K562 (cell line): ENCODE results near the gene KIF17. TPM values are rescaled to one million over a fixed set of nuclear protein-coding genes. Genes with fewer than 3 reads are reported as not detected.

Experiments used
- ATAC-seq: fragments of 200-7000 bp; cut with Tn5 transposase; 3 replicates; pipeline ENCODE4 v1.9.1; 2020; ENCODE audit warnings: moderate library complexity
- BruUV-seq: library from RNA; stranded (reverse); fragments of 400-500 nt; replicated peaks from 2 replicates; lab custom pipeline; 2021; lab: Mats Ljungman, UMichigan
- CTCF ChIA-PET: fragments of 300-600 bp; formaldehyde crosslinking; extraction: SDS; loops from one replicate; lab custom pipeline; 2021; ENCODE audit warnings: low intra/inter-chr PET ratio; lab: Yijun Ruan, JAX
- POLR2A ChIA-PET: fragments of 300-600, 350-650 bp; sonication (Branson Sonifier 250); formaldehyde crosslinking; extraction: SDS; loops from one replicate; lab custom pipeline; 2021; ENCODE audit warnings: antibody characterized with exemption, inconsistent platforms; lab: Yijun Ruan, JAX
- DNase-seq, 4 experiments: peaks; one replicate each; pipeline versions ENCODE4 v3.0.0 to v3.0.0-alpha.2; 2011 to 2018; ENCODE audit warnings: low spot score in 3 of 4, mixed read lengths in 3 of 4; ENCODE audit errors: extremely low read depth in 1 of 4
- FAIRE-seq: peaks from 2 replicates; lab custom pipeline; 2011; peaks lifted over from hg19 to GRCh38; lab: Jason Lieb, UNC
- H2AFZ ChIP-seq: 2 replicates; pipeline ENCODE4 v1.6.0; 2011; ENCODE audit warnings: low read depth, low read length, control low read depth, inconsistent platforms
- H3K27ac ChIP-seq: fragments of 200-600 bp; 3 replicates; pipeline ENCODE4 v1.8.0; 2011; ENCODE audit warnings: low read depth, mild to moderate bottlenecking, control low read depth, inconsistent platforms, low read length, moderate library complexity, mixed read lengths; ENCODE audit errors: extremely low read depth
- H3K27me3 ChIP-seq, 2 experiments: fragments of 300-600 bp in 1 of 2; 2 replicates in 1 of 2; 3 replicates in 1 of 2; pipeline versions ENCODE4 v1.6.0 to v1.8.0; 2011; ENCODE audit warnings: inconsistent platforms in 2 of 2, low read length in 2 of 2, mild to moderate bottlenecking in 1 of 2, mixed read lengths in 1 of 2, moderate library complexity in 1 of 2; ENCODE audit not compliant: control insufficient read depth in 2 of 2, insufficient read depth in 2 of 2
- H3K36me3 ChIP-seq: fragments of 300-600 bp; 3 replicates; pipeline ENCODE4 v1.8.0; 2011; ENCODE audit warnings: mild to moderate bottlenecking, low read length, inconsistent platforms; ENCODE audit not compliant: control insufficient read depth, insufficient read depth
- H3K4me1 ChIP-seq, 2 experiments: fragments of 200-600 bp in 1 of 2; replicated peaks in 1 of 2; 2 replicates in 1 of 2; 3 replicates in 1 of 2; pipeline versions ENCODE4 v1.5.1 to v1.8.0; 2011; ENCODE audit warnings: inconsistent platforms in 2 of 2, low read length in 2 of 2, mild to moderate bottlenecking in 1 of 2, mixed read lengths in 1 of 2, moderate library complexity in 1 of 2; ENCODE audit not compliant: control insufficient read depth in 2 of 2, insufficient read depth in 2 of 2
- H3K4me2 ChIP-seq: 2 replicates; pipeline ENCODE4 v1.6.1; 2011; ENCODE audit warnings: low read length, control low read depth, inconsistent platforms, mixed read lengths; ENCODE audit not compliant: insufficient read depth
- H3K4me3 ChIP-seq: fragments of 200-600 bp; sonication (generic), shearing (Covaris generic); 2 replicates; pipeline ENCODE4 v1.5.1; 2016; ENCODE audit warnings: control low read depth, inconsistent platforms
- H3K79me2 ChIP-seq: fragments of 200-600 bp; 3 replicates; pipeline ENCODE4 v1.8.0; 2011; ENCODE audit warnings: low read length, inconsistent platforms; ENCODE audit not compliant: control insufficient read depth, insufficient read depth
- H3K9ac ChIP-seq, 2 experiments: 2 replicates each; pipeline versions ENCODE4 v1.6.0 to v1.6.1; 2011; ENCODE audit warnings: low read depth in 2 of 2, low read length in 2 of 2, control low read depth in 1 of 2, inconsistent platforms in 1 of 2, mild to moderate bottlenecking in 1 of 2, mixed read lengths in 1 of 2; ENCODE audit not compliant: insufficient read depth in 1 of 2
- H3K9me1 ChIP-seq: one replicate; pipeline ENCODE4 v1.6.0; 2011; ENCODE audit warnings: inconsistent platforms, mild to moderate bottlenecking, low read length, moderate library complexity; ENCODE audit not compliant: control insufficient read depth, insufficient read depth
- H3K9me3 ChIP-seq: replicated peaks from 2 replicates; pipeline ENCODE4 v1.5.1; 2011; ENCODE audit warnings: low read depth, low read length, inconsistent platforms; ENCODE audit not compliant: control insufficient read depth, insufficient read depth
- H4K20me1 ChIP-seq: replicated peaks from 2 replicates; pipeline ENCODE4 v1.6.1; 2011; ENCODE audit warnings: low read length, inconsistent platforms, mixed read lengths; ENCODE audit not compliant: control insufficient read depth, insufficient read depth
- ZBTB26 ChIP-seq: fragments of 450-650 bp; formaldehyde crosslinking; IDR thresholded peaks from 2 replicates; pipeline ENCODE4 v1.4.0; 2022; ENCODE audit warnings: missing genetic modification characterization
- WGBS: fragments of 100-300 bp; shearing (Covaris generic); methylation state at CpG from one replicate; pipeline ENCODE4 v1.1.6; 2016; ENCODE audit warnings: low coverage, mixed read lengths; ENCODE audit not compliant: insufficient coverage; ENCODE audit errors: missing lambda C conversion rate; 5-methylcytosine and 5-hydroxymethylcytosine counted together
- in situ Hi-C: fragments of 300-500 bp; cut with MboI; formaldehyde crosslinking; loops from 4 replicates; pipeline ENCODE4 v1.15.0; 2018; ENCODE audit warnings: inconsistent platforms, mixed read lengths
- intact Hi-C: fragments of 100-400 bp; cut with micrococcal nuclease; formaldehyde crosslinking; loops from 2 replicates; pipeline ENCODE4 v1.14.2; 2022
- polyA plus RNA-seq, 8 experiments: library from polyadenylated mRNA; depleted of rRNA in 4 of 8; stranded (reverse) in 5 of 8; unstranded in 3 of 8; fragments of >200 nt; fragmentation: Nextera tagmentation in 2 of 8; fragmentation: Illumina TruSeq in 1 of 8; extraction: Ambion mirVana in 2 of 8; extraction: Trizol in 1 of 8; gene quantifications; 2 replicates each; pipeline versions ENCODE4 v1.2.1 to v1.2.3, GENCODE V29; 2011 to 2014; ENCODE audit warnings: inconsistent platforms in 1 of 8, missing spikeins in 1 of 8
- total RNA-seq, 7 experiments: library from RNA; depleted of rRNA in 6 of 7; stranded (reverse); fragments of >200 nt in 6 of 7; fragmentation: Illumina TruSeq in 2 of 7; extraction: Trizol in 2 of 7; gene quantifications; 2 replicates each; pipeline versions ENCODE4 v1.2.1 to v1.2.3, GENCODE V29; 2011 to 2021; ENCODE audit warnings: low replicate concordance in 1 of 7
- TF ChIP-seq, protein P1 (sequence below): fragments of 450-650 bp; IDR thresholded peaks from 2 replicates; pipeline ENCODE4 v1.6.1; 2016; ENCODE audit warnings: mild to moderate bottlenecking

The KIF17 gene
- total and polyA plus RNA-seq, 9 of the 15 experiments (the other 6 are each of a cell fraction or from before 2014, with no cell fraction given) = 0.04 to 0.47 (median 0.18) TPM; not detected in 5

- H3K27ac ChIP-seq = no peak overlapping the region
Measured at GRCh38 chr1:20729990-20730689, 12.3 kb upstream of the KIF17 start.

More at GRCh38 chr1:20729990-20730689, 12.3 kb upstream of the KIF17 start:
- no peak for ATAC-seq
- intact Hi-C loops (no loop called here), in situ Hi-C loops (no loop called here)
- WGBS = 6% methylated on average over 10 of the region's 19 CpGs
- no TSS peak for BruUV-seq
- Histone ChIP-seq H3K4me2 (no peak overlapping the region), H4K20me1 (peaks cover 6% of the 10 kb centered on the region; the same call in 1 of the 2 replicates), H3K36me3 (no peaks in the 10 kb centered on the region), H3K9me3 (no peaks in the 10 kb centered on the region; the same call in 1 of the 2 replicates), H3K4me3 (no peak overlapping the region), H3K79me2 (no peaks in the 10 kb centered on the region), H3K9me1 (peaks cover 8% of the 10 kb centered on the region), H3K27me3 (peaks cover 0 to 48% of the 10 kb centered on the region in 2 experiments; a peak in 4 of 5 replicates), H3K9ac (peak overlapping the region in 1 of 2 experiments; percentile 43; a peak in 2 of 4 replicates), H3K4me1 (peaks cover 12 to 56% of the 10 kb centered on the region in 2 experiments), H2AFZ (no peak overlapping the region)
- TF ChIP-seq, protein P1, sequence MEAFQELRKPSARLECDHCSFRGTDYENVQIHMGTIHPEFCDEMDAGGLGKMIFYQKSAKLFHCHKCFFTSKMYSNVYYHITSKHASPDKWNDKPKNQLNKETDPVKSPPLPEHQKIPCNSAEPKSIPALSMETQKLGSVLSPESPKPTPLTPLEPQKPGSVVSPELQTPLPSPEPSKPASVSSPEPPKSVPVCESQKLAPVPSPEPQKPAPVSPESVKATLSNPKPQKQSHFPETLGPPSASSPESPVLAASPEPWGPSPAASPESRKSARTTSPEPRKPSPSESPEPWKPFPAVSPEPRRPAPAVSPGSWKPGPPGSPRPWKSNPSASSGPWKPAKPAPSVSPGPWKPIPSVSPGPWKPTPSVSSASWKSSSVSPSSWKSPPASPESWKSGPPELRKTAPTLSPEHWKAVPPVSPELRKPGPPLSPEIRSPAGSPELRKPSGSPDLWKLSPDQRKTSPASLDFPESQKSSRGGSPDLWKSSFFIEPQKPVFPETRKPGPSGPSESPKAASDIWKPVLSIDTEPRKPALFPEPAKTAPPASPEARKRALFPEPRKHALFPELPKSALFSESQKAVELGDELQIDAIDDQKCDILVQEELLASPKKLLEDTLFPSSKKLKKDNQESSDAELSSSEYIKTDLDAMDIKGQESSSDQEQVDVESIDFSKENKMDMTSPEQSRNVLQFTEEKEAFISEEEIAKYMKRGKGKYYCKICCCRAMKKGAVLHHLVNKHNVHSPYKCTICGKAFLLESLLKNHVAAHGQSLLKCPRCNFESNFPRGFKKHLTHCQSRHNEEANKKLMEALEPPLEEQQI = no peak
- TF ChIP-seq ZBTB26 (CRISPR knock-in tag) = peak; percentile 43; the same call in 1 of the 2 replicates
- CTCF ChIA-PET = no interaction called here
- POLR2A ChIA-PET = interaction anchor here (0.5 kb wide), 1 partner anchor 43 kb away, joined by 3 read pairs; no protein-coding TSS in a partner anchor
- no peak for DNase-seq
- FAIRE-seq = no peak
